Osteocyte (in vitro differentiated cells): ENCODE data around the gene RYK. TPM values are rescaled to one million over a fixed set of nuclear protein-coding genes. Genes with fewer than 3 reads are reported as not detected.

Source experiments
- DNase-seq: peaks from one replicate; pipeline ENCODE4 v3.0.0; 2021; ENCODE audit warnings: mixed read lengths; ENCODE audit not compliant: unreplicated experiment; ENCODE audit errors: extremely low spot score
- H3K27ac Mint-ChIP-seq: one replicate; pipeline ENCODE4 v1.8.0; 2021; ENCODE audit warnings: mild to moderate bottlenecking, mixed read lengths; ENCODE audit not compliant: unreplicated experiment
- H3K27me3 Mint-ChIP-seq: one replicate; pipeline ENCODE4 v1.8.0; 2021; ENCODE audit warnings: mixed read lengths; ENCODE audit not compliant: unreplicated experiment
- H3K36me3 Mint-ChIP-seq: one replicate; pipeline ENCODE4 v1.8.0; 2021; ENCODE audit warnings: mixed read lengths; ENCODE audit not compliant: unreplicated experiment
- H3K4me1 Mint-ChIP-seq: one replicate; pipeline ENCODE4 v1.8.0; 2021; ENCODE audit warnings: mixed read lengths; ENCODE audit not compliant: unreplicated experiment
- H3K4me3 Mint-ChIP-seq: one replicate; pipeline ENCODE4 v1.8.0; 2021; ENCODE audit warnings: mild to moderate bottlenecking, moderate library complexity, mixed read lengths; ENCODE audit not compliant: unreplicated experiment
- H3K9me3 Mint-ChIP-seq: one replicate; pipeline ENCODE4 v1.8.0; 2021; ENCODE audit warnings: mixed read lengths; ENCODE audit not compliant: unreplicated experiment
- CTCF ChIP-seq: fragments of 200-600 bp; sonication (generic); IDR thresholded peaks from 2 replicates; pipeline ENCODE4 v1.5.0; 2021; ENCODE audit warnings: antibody characterized with exemption, mild to moderate bottlenecking, moderate library complexity
- total RNA-seq: library from RNA; stranded (reverse); gene quantifications from 2 replicates; pipeline ENCODE4 v1.2.1, GENCODE V29; 2021

RYK gene
- total RNA-seq, 1 donor from 2014 or later, result 70.7 TPM

DNA sequence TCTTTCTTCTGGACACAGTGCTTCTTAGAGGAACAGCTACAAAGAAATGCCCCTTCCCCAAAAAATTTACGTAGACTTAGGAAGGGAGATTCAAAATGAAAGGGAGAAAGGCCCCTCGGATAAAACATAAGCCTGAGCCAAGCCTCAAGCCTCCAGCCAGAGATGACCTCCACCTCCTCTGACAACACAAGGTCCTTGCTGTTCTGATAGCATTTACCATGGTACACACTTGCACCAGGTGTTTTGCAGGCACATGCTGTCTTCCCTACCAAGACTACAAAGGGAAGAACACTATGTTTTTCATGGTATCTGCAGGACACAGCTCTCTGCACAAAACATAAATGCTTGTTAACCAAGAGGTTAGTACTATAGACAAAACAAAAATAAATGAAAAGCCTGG, 27.8 kb downstream of the RYK start:
- DNase-seq, result no peak
- TF ChIP-seq CTCF, result no peak
- Mint-ChIP-seq H3K27me3 (no peaks in the 10 kb centered on the region), H3K36me3 (no peaks in the 10 kb centered on the region), H3K4me3 (no peak overlapping the region), H3K27ac (no peak overlapping the region), H3K4me1 (peaks cover 33% of the 10 kb centered on the region), H3K9me3 (no peaks in the 10 kb centered on the region)

DNA sequence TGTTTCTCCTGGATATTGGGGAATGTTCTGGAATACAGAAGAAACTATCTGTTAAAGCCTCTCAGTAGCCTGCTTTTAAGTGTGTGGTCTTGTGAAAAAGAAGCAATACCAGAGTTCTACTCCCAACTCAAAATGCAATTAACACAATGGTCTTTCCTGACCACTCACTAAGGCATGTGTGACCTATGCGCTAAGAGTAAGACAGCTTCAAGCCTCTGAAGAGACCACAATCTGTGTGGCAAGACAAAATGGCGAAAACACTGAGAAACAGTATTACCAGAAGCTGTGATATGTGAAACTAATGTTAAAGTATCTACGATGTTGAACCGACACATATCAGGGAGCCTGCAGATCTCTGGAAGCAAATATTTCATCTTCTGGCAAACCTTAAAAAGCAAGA, 33.8 kb downstream of the RYK start:
- TF ChIP-seq CTCF, result no peak
- H3K4me1 Mint-ChIP-seq, result peaks cover 20% of the 10 kb centered on the region
- DNase-seq, result no peak
- peaks cover 3% of the 10 kb centered on the region for H3K36me3 Mint-ChIP-seq
- H3K27me3 Mint-ChIP-seq, result no peaks in the 10 kb centered on the region
- no peak overlapping the region for H3K27ac Mint-ChIP-seq
- H3K9me3 Mint-ChIP-seq, result no peaks in the 10 kb centered on the region
- no peak overlapping the region for H3K4me3 Mint-ChIP-seq

GRCh38 chr3:134216191-134216764, 34.4 kb downstream of the RYK start:
- Mint-ChIP-seq H3K4me1 (peaks cover 22% of the 10 kb centered on the region), H3K4me3 (no peak overlapping the region), H3K36me3 (peaks cover 3% of the 10 kb centered on the region), H3K9me3 (no peaks in the 10 kb centered on the region), H3K27ac (no peak overlapping the region), H3K27me3 (no peaks in the 10 kb centered on the region)
- TF ChIP-seq CTCF, result no peak
- DNase-seq, result no peak

- DNase-seq, result no peak
- Mint-ChIP-seq H3K4me1 (peaks cover 13% of the 10 kb centered on the region), H3K9me3 (no peaks in the 10 kb centered on the region), H3K36me3 (peaks cover 14% of the 10 kb centered on the region), H3K27ac (no peak overlapping the region), H3K27me3 (no peaks in the 10 kb centered on the region), H3K4me3 (no peak overlapping the region)
- no peak for TF ChIP-seq CTCF
These were observed 36.4 kb downstream of the RYK start for GRCh38 chr3:134214239-134214638.

GRCh38 chr3:134212967-134213665, 37.5 kb downstream of the RYK start:
- Mint-ChIP-seq H3K36me3 (peaks cover 21% of the 10 kb centered on the region), H3K4me3 (no peak overlapping the region), H3K4me1 (peaks cover 11% of the 10 kb centered on the region), H3K9me3 (no peaks in the 10 kb centered on the region), H3K27me3 (no peaks in the 10 kb centered on the region), H3K27ac (no peak overlapping the region)
- peak; percentile 94 for DNase-seq
- peak; percentile 98 for TF ChIP-seq CTCF
